ENCODE results near the gene SEMA5A.

The SEMA5A gene

DNA sequence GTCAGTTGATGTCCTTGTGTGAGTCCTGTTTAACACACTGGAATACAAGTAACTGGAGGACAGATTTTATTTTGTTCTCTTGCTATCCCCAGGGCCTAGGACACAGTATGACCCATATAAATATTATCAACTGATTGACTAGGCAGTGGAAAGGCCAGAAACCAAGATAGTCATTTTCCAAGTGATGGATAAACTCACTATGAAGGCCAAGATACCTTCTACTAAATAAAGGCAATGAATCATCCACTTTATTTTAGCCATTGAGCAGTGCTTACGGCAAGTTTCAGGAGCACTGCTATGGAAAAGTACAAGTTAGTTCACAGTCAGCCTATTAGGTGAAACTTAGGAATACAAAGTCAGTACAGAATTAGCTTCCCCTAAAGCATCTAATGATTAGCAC is 153.2 kb downstream of the SEMA5A start:
- H3K9me3 ChIP-seq (ENCODE audit: control insufficient read depth in 1 of 2, low read length in 2 of 2), result no peaks in the 10 kb centered on the region
- no peaks in the 10 kb centered on the region for H3K4me1 ChIP-seq (ENCODE audit: control insufficient read depth in 1 of 2, insufficient read depth in 2 of 2, low read length in 2 of 2)
- H3K27ac ChIP-seq (ENCODE audit: low read depth, low read length), result no peak overlapping the region
- no peaks in the 10 kb centered on the region for H3K27me3 ChIP-seq (ENCODE audit: control insufficient read depth in 1 of 2, insufficient read depth in 2 of 2, low read length in 2 of 2)
- no peak overlapping the region for H3K9ac ChIP-seq (ENCODE audit: low read depth in 1 of 2, low read length in 2 of 2)
- no peak overlapping the region for H3K4me3 ChIP-seq (ENCODE audit: low read depth in 1 of 2, low read length in 2 of 2)
- H3K36me3 ChIP-seq (ENCODE audit: control insufficient read depth in 1 of 2, insufficient read depth in 2 of 2, low read length in 2 of 2), result no peaks in the 10 kb centered on the region

DNA sequence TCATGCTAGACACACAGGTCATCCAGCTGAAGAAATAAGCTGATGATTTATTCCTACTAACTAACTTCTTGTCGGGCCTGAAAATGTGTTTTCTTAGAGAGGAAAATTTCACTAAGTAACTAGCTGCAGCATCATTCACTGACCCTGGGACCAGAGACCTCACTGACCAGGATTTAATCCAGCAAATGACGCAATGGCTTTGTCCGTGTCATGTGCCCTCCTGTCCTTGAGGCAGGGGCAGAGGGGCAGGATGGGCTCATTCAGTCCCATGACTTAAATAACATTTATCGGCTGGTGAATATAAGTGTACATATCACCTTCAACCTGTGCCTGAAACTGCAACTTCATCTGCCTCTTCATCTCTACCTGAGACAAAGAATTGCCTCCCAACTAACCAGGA is 154.8 kb downstream of the SEMA5A start:
- H3K4me1 ChIP-seq (ENCODE audit: control insufficient read depth in 1 of 2, insufficient read depth in 2 of 2, low read length in 2 of 2), result no peaks in the 10 kb centered on the region
- H3K27me3 ChIP-seq (ENCODE audit: control insufficient read depth in 1 of 2, insufficient read depth in 2 of 2, low read length in 2 of 2), result no peaks in the 10 kb centered on the region
- H3K9ac ChIP-seq (ENCODE audit: low read depth in 1 of 2, low read length in 2 of 2), result no peak overlapping the region
- no peaks in the 10 kb centered on the region for H3K9me3 ChIP-seq (ENCODE audit: control insufficient read depth in 1 of 2, low read length in 2 of 2)
- H3K36me3 ChIP-seq (ENCODE audit: control insufficient read depth in 1 of 2, insufficient read depth in 2 of 2, low read length in 2 of 2), result no peaks in the 10 kb centered on the region
- H3K27ac ChIP-seq (ENCODE audit: low read depth, low read length), result no peak overlapping the region
- no peak overlapping the region for H3K4me3 ChIP-seq (ENCODE audit: low read depth in 1 of 2, low read length in 2 of 2)

DNA sequence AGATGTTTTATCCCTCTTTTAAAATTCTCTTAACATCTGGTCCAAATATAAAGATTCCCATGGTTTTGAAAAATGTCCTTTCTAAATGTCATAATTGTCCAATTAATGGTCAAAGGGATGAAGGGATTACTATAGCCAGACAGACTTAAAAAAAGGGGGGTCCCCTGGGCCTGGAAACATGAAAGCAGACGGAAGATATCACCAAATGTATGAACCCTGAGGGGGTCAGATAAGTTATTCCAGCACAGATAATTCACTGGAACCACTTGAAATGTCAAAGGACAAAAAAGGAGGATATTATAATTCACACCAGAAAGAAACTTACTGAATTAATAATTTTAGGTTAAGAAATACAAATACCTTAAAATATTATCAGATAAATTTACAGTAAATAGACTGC is 155.8 kb downstream of the SEMA5A start:
- Histone ChIP-seq H3K9me3 (ENCODE audit: control insufficient read depth in 1 of 2, low read length in 2 of 2) (no peaks in the 10 kb centered on the region), H3K4me1 (ENCODE audit: control insufficient read depth in 1 of 2, insufficient read depth in 2 of 2, low read length in 2 of 2) (no peaks in the 10 kb centered on the region), H3K27ac (ENCODE audit: low read depth, low read length) (no peak overlapping the region), H3K9ac (ENCODE audit: low read depth in 1 of 2, low read length in 2 of 2) (no peak overlapping the region), H3K36me3 (ENCODE audit: control insufficient read depth in 1 of 2, insufficient read depth in 2 of 2, low read length in 2 of 2) (no peaks in the 10 kb centered on the region), H3K27me3 (ENCODE audit: control insufficient read depth in 1 of 2, insufficient read depth in 2 of 2, low read length in 2 of 2) (no peaks in the 10 kb centered on the region), H3K4me3 (ENCODE audit: low read depth in 1 of 2, low read length in 2 of 2) (no peak overlapping the region)

DNA sequence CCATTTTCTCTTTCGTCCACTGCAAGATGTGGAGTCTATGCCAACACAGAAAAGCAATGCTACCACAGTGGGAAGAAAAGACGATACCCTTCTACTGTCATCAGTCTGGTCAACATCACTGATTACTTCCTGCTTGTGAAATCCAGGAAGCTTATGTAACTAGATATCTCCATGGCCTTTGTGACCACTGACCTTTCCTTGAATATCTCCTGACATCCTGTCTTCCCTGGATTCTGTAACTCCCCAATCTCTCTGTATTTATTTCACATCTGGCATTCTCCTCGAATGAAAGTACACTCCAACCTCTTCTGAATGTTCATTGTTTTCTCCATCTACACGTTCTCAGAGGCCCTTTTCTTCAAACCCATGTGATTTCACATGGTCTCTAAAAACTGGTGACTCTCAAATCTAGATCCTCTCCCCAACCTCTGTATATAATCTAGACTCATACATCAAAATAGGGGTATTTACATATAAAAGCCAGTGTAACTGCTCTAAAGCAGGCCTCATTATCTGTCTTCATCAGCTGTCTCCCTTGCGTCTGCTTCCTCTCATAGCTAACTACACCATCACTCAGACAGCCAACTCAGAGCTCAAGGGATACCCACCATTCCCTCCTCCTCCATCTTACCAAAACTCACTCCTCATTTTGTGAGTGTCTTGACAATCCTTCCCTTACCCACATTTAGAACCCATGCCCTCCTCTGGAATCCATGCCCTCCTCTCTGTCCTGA is 156.8 kb downstream of the SEMA5A start:
- Histone ChIP-seq H3K9ac (ENCODE audit: low read depth in 1 of 2, low read length in 2 of 2) (no peak overlapping the region), H3K36me3 (ENCODE audit: control insufficient read depth in 1 of 2, insufficient read depth in 2 of 2, low read length in 2 of 2) (no peaks in the 10 kb centered on the region), H3K27me3 (ENCODE audit: control insufficient read depth in 1 of 2, insufficient read depth in 2 of 2, low read length in 2 of 2) (no peaks in the 10 kb centered on the region), H3K4me3 (ENCODE audit: low read depth in 1 of 2, low read length in 2 of 2) (no peak overlapping the region), H3K4me1 (ENCODE audit: control insufficient read depth in 1 of 2, insufficient read depth in 2 of 2, low read length in 2 of 2) (no peaks in the 10 kb centered on the region), H3K9me3 (ENCODE audit: control insufficient read depth in 1 of 2, low read length in 2 of 2) (no peaks in the 10 kb centered on the region), H3K27ac (ENCODE audit: low read depth, low read length) (no peak overlapping the region)

DNA sequence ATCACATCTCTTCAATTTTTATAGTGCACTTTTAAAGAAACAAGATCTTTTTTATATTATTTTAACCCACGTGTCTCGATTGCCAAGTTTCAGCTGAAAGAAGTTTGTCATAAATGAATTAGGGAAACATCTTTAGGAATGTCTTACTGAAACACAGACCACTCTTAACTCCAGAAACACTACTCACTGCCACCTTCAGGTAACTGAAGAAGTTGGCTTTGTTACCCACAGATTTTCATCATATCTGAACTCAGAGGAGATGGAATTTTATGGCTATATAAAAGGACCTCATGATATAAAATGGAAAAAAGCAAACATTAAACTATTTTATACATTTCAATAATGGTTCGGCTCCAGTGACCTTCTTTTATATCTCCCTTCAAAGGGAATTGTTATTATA is 158.0 kb downstream of the SEMA5A start:
- Histone ChIP-seq H3K4me3 (ENCODE audit: low read depth in 1 of 2, low read length in 2 of 2) (no peak overlapping the region), H3K9ac (ENCODE audit: low read depth in 1 of 2, low read length in 2 of 2) (no peak overlapping the region), H3K27me3 (ENCODE audit: control insufficient read depth in 1 of 2, insufficient read depth in 2 of 2, low read length in 2 of 2) (no peaks in the 10 kb centered on the region), H3K36me3 (ENCODE audit: control insufficient read depth in 1 of 2, insufficient read depth in 2 of 2, low read length in 2 of 2) (no peaks in the 10 kb centered on the region), H3K4me1 (ENCODE audit: control insufficient read depth in 1 of 2, insufficient read depth in 2 of 2, low read length in 2 of 2) (no peaks in the 10 kb centered on the region), H3K27ac (ENCODE audit: low read depth, low read length) (no peak overlapping the region), H3K9me3 (ENCODE audit: control insufficient read depth in 1 of 2, low read length in 2 of 2) (no peaks in the 10 kb centered on the region)

DNA sequence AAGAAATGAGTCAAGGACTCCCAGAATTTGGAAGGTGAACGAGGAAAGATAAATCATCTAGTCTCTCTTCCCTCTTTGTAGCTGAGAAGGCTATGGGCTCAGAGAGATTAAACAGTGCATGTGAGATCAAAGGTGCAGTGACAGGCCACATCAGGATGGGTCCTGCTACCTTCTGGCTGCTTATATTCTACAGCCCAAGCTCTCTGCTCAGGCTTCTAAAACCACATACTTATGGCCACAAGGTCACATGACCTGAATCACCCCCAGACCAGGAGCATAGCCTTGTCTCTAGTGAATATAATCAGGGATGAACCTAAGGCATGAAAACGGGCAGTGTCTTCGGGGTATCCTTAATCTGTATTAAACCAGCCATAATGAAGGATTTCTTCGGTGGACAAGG is 158.9 kb downstream of the SEMA5A start:
- H3K4me1 ChIP-seq (ENCODE audit: control insufficient read depth in 1 of 2, insufficient read depth in 2 of 2, low read length in 2 of 2), result no peaks in the 10 kb centered on the region
- no peak overlapping the region for H3K27ac ChIP-seq (ENCODE audit: low read depth, low read length)
- H3K27me3 ChIP-seq (ENCODE audit: control insufficient read depth in 1 of 2, insufficient read depth in 2 of 2, low read length in 2 of 2), result no peaks in the 10 kb centered on the region
- H3K4me3 ChIP-seq (ENCODE audit: low read depth in 1 of 2, low read length in 2 of 2), result no peak overlapping the region
- no peaks in the 10 kb centered on the region for H3K36me3 ChIP-seq (ENCODE audit: control insufficient read depth in 1 of 2, insufficient read depth in 2 of 2, low read length in 2 of 2)
- H3K9me3 ChIP-seq (ENCODE audit: control insufficient read depth in 1 of 2, low read length in 2 of 2), result no peaks in the 10 kb centered on the region
- no peak overlapping the region for H3K9ac ChIP-seq (ENCODE audit: low read depth in 1 of 2, low read length in 2 of 2)

DNA sequence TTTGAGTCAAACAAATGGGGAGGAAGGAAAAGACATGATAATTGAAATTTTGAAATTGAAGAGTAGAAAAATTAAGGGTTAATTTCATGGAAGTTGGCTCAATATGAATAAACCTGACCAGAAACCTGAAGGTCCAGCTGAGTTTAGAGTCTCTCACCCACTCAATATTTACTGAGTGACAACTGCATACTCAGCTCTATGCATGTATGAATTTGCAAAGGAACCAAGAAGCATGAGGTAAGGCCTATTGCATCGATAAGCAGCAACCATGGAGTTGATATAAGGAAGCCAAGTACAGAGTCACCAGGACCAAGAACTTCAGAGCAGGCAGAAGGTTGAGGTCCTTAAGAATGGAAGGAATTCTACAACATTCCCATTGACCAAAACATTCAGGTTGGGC is 163.4 kb downstream of the SEMA5A start:
- Histone ChIP-seq H3K4me1 (ENCODE audit: control insufficient read depth in 1 of 2, insufficient read depth in 2 of 2, low read length in 2 of 2) (no peaks in the 10 kb centered on the region), H3K9ac (ENCODE audit: low read depth in 1 of 2, low read length in 2 of 2) (no peak overlapping the region), H3K27me3 (ENCODE audit: control insufficient read depth in 1 of 2, insufficient read depth in 2 of 2, low read length in 2 of 2) (no peaks in the 10 kb centered on the region), H3K4me3 (ENCODE audit: low read depth in 1 of 2, low read length in 2 of 2) (no peak overlapping the region), H3K9me3 (ENCODE audit: control insufficient read depth in 1 of 2, low read length in 2 of 2) (no peaks in the 10 kb centered on the region), H3K27ac (ENCODE audit: low read depth, low read length) (no peak overlapping the region), H3K36me3 (ENCODE audit: control insufficient read depth in 1 of 2, insufficient read depth in 2 of 2, low read length in 2 of 2) (no peaks in the 10 kb centered on the region)

DNA sequence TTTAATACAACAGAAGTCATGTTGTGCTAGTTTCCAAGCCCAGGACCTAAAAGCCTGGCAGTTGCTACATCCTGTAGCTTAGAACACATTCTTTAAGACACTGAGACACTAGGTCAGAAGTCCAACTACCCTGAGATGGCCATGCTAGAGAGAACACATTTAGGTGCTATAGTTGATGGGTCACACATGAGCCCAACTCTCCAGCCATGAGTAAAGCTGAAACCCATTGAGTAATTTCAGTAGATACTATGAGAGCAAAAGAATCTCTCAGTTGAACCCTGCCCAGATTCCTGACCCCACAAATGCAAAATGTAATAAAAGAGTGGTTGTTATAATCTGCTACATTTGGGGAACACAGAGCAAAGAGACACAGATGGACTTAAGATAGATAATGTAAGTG is 164.4 kb downstream of the SEMA5A start:
- Histone ChIP-seq H3K27ac (ENCODE audit: low read depth, low read length) (no peak overlapping the region), H3K9ac (ENCODE audit: low read depth in 1 of 2, low read length in 2 of 2) (no peak overlapping the region), H3K36me3 (ENCODE audit: control insufficient read depth in 1 of 2, insufficient read depth in 2 of 2, low read length in 2 of 2) (no peaks in the 10 kb centered on the region), H3K4me1 (ENCODE audit: control insufficient read depth in 1 of 2, insufficient read depth in 2 of 2, low read length in 2 of 2) (no peaks in the 10 kb centered on the region), H3K9me3 (ENCODE audit: control insufficient read depth in 1 of 2, low read length in 2 of 2) (no peaks in the 10 kb centered on the region), H3K27me3 (ENCODE audit: control insufficient read depth in 1 of 2, insufficient read depth in 2 of 2, low read length in 2 of 2) (no peaks in the 10 kb centered on the region), H3K4me3 (ENCODE audit: low read depth in 1 of 2, low read length in 2 of 2) (no peak overlapping the region)

DNA sequence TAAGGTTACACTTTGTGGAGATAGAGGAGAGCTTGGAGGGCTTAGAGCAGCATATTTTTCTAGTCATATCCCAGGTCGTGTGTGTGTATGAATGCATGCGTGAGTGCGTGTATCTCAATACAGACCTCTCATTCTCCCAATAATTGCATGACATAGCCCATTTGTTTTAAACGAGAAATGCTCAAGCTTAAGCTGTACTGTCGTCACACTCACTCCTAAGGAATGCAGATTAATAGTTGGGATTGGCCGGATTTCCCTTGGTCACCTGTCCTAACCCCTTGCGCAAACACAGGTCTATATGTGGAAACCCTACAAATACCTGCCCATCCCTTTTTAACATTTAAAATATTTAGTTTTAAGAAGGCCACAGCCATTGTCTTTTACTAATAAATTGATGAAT is 165.8 kb downstream of the SEMA5A start:
- Histone ChIP-seq H3K9ac (ENCODE audit: low read depth in 1 of 2, low read length in 2 of 2) (no peak overlapping the region), H3K27me3 (ENCODE audit: control insufficient read depth in 1 of 2, insufficient read depth in 2 of 2, low read length in 2 of 2) (no peaks in the 10 kb centered on the region), H3K9me3 (ENCODE audit: control insufficient read depth in 1 of 2, low read length in 2 of 2) (no peaks in the 10 kb centered on the region), H3K36me3 (ENCODE audit: control insufficient read depth in 1 of 2, insufficient read depth in 2 of 2, low read length in 2 of 2) (no peaks in the 10 kb centered on the region), H3K27ac (ENCODE audit: low read depth, low read length) (no peak overlapping the region), H3K4me1 (ENCODE audit: control insufficient read depth in 1 of 2, insufficient read depth in 2 of 2, low read length in 2 of 2) (no peaks in the 10 kb centered on the region), H3K4me3 (ENCODE audit: low read depth in 1 of 2, low read length in 2 of 2) (no peak overlapping the region)

DNA sequence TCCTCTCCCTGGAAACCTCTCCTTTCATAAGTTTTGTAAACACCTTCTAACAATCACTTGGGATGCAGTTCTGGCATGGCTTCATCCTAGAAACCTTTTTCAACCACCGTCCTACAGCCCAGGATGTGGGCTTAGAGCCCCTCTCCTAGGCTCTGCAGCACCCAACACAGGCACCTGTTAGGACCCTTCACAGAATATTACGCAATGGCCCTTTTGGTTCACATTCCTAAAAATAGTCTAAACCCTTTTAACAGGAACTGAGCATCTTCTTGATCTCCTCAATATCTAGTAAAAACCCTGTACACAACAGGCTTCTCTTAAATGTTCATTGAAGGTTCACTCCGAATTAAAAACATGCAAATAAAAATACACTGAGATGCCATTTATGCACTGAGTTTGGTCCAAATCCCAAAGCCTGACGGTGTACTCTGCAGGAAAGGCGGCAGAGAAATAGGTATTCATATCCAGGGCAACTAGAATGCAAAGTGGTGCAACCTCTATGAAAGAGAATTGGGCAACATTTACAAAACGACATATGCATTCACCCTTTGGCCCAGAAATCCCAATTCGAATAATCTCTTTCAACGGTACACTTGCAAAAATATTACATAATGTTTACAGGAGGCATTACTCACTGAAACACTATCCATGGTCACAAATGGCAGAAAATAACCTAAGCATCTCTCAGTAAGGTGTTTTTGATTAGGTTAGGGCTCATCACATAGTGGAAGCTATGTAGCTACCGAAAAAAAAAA is 169.3 kb downstream of the SEMA5A start:
- H3K4me3 ChIP-seq (ENCODE audit: low read depth in 1 of 2, low read length in 2 of 2), result no peak overlapping the region
- H3K9me3 ChIP-seq (ENCODE audit: control insufficient read depth in 1 of 2, low read length in 2 of 2), result no peaks in the 10 kb centered on the region
- no peaks in the 10 kb centered on the region for H3K4me1 ChIP-seq (ENCODE audit: control insufficient read depth in 1 of 2, insufficient read depth in 2 of 2, low read length in 2 of 2)
- peaks cover 0 to 2% of the 10 kb centered on the region in 2 donors for H3K36me3 ChIP-seq (ENCODE audit: control insufficient read depth in 1 of 2, insufficient read depth in 2 of 2, low read length in 2 of 2)
- H3K27ac ChIP-seq (ENCODE audit: low read depth, low read length), result no peak overlapping the region
- H3K9ac ChIP-seq (ENCODE audit: low read depth in 1 of 2, low read length in 2 of 2), result no peak overlapping the region
- H3K27me3 ChIP-seq (ENCODE audit: control insufficient read depth in 1 of 2, insufficient read depth in 2 of 2, low read length in 2 of 2), result no peaks in the 10 kb centered on the region
